ENCODE results near the gene DRC7.

The DRC7 gene

DNA sequence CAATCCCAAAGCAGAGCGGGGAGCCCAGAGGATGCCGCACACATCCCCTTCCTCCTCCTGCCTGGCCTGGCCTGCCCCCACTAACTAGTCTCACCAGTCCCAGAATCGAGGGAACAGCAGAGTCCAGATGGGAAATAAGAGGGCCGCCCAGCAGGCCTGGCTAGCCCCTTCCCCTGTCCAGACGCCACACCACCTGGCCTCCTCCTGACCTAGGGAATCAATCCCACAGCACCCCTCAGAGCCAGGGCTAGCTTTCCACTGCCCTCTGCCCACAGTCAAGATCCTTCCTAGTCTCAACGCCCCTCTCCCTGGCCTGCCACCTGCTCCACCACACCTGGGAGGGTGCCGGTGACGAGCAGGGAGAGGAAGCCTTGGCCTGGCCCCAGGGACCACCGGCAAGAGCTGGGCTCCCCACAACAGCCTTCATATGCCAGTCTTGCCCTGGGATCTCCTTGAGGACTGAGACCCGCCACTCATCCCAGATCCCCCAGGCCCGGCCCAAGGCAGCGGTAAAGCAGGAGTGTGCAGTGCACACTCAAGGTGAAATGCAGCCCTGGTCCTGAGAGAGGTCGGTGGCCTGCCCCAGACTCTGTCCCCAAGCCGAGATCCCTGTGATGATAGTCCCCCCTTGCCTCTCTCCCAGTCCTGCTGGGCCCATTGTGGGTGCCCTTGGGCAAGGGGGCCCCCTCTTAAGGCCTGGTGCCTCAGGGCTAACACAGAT, 68.8 kb downstream of the DRC7 start:
- DNase-seq, result no peak
- Histone ChIP-seq H3K4me3 (no peak overlapping the region), H3K9me3 (no peaks in the 10 kb centered on the region), H3K27ac (no peak overlapping the region), H3K36me3 (peaks cover 0 to 85% (median 59%) of the 10 kb centered on the region in 3 donors), H3K4me1 (peaks cover 0 to 7% (median 0%) of the 10 kb centered on the region in 4 donors), H3K27me3 (no peaks in the 10 kb centered on the region)
- TF ChIP-seq, protein P1, sequence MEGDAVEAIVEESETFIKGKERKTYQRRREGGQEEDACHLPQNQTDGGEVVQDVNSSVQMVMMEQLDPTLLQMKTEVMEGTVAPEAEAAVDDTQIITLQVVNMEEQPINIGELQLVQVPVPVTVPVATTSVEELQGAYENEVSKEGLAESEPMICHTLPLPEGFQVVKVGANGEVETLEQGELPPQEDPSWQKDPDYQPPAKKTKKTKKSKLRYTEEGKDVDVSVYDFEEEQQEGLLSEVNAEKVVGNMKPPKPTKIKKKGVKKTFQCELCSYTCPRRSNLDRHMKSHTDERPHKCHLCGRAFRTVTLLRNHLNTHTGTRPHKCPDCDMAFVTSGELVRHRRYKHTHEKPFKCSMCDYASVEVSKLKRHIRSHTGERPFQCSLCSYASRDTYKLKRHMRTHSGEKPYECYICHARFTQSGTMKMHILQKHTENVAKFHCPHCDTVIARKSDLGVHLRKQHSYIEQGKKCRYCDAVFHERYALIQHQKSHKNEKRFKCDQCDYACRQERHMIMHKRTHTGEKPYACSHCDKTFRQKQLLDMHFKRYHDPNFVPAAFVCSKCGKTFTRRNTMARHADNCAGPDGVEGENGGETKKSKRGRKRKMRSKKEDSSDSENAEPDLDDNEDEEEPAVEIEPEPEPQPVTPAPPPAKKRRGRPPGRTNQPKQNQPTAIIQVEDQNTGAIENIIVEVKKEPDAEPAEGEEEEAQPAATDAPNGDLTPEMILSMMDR (IDR thresholded peaks at IDR 0.05), result no peak
- intact Hi-C loops (cut with DNase I; ENCODE audit: low total_unique reads), result no loop called here

DNA sequence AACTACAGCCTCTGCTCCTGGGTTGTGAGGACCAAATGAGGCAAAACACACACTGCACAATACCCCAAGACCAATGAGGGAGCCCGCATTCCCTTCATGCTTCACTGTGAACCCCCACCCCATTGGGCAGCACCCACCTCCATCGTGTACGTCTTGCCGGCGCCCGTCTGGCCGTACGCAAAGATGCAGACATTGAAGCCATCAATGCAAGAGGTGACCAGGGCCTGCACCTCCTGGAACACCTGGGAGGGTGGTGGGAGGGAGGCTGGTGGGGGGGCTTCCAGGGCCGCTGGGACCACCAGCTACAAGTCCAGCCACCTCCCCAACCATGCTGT, 69.4 kb downstream of the DRC7 start:
- intact Hi-C loops (cut with DNase I; ENCODE audit: low total_unique reads), result no loop called here
- peaks cover 0 to 7% (median 0%) of the 10 kb centered on the region in 4 donors for H3K4me1 ChIP-seq
- H3K4me3 ChIP-seq, result no peak overlapping the region
- no peak for DNase-seq
- TF ChIP-seq, protein P1 (IDR thresholded peaks at IDR 0.05), result no peak
- no peaks in the 10 kb centered on the region for H3K9me3 ChIP-seq
- H3K36me3 ChIP-seq, result peaks cover 5 to 85% (median 59%) of the 10 kb centered on the region in 3 donors
- H3K27me3 ChIP-seq, result no peaks in the 10 kb centered on the region
- no peak overlapping the region for H3K27ac ChIP-seq

DNA sequence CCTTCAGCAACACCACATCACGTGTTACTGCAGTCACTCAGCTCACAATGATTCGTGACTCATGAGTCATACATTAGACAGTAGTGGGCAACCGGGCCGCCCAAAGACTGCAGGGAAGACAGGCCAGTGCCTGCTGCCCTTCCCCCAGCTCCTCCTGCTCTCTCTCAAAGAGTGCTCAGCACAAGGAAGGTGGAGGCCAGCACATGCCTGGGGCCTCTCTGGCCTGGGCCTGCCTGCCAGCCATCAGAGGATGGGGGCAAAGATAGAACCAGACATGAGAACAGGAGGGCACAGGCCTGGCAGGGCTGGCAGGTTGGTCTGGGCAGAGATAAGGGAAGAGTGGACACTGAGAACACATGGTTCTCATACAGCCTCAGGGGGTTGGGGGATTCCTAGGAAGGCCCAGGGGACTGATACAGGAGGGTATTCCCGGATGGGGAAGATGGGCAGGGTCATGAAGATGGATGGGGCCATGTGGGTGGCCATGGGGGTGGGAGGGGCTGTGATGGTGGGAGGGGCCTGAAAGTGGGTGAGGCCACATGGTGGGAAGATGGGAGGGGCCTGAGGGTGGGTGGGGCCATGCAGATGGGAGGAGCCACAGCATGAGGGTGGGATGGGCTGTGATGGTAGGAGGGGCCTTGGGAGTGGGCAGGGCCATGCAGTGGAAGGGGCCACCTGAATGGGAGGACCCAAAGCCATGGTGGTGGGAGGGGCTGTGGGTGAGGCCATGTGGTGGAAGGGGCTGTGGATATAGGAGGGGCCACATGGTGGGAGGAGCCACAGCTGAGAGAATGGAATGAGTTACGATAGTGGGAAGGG, 69.9 kb downstream of the DRC7 start:
- peaks cover 11 to 86% (median 65%) of the 10 kb centered on the region in 3 donors for H3K36me3 ChIP-seq

DNA sequence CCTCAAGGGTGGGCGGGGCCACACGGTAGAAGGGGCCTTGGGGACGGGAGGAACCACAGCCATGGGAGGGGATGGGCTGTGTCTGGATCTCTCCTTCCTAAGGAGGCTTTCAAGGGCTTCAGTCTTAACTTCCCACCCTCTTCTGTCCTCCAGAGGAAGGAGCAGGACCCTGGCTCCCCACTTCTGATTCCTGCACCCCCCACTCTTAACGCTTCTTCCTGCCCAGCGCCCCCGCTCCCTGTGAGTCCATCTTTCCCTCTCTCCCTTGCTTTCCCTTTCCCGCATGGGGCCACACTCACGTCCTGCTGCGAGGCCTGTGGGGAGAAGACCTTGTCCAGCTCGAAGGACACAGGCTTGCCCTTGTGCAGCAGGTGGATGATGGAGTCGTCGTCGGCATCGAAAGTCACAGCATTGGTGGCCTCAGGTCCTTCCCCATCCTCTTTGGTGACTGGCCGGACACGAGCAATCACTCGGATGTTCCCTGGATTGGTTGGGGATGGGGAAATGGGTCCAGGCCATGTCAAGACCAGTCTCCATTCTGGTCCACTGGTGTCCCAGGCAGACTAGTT, 70.6 kb downstream of the DRC7 start:
- H3K4me1 ChIP-seq, result peaks cover 0 to 2% (median 0%) of the 10 kb centered on the region in 4 donors
- no peak overlapping the region for H3K27ac ChIP-seq
- intact Hi-C loops (cut with DNase I; ENCODE audit: low total_unique reads), result no loop called here
- H3K4me3 ChIP-seq, result no peak overlapping the region
- no peak for DNase-seq
- TF ChIP-seq, protein P1 (IDR thresholded peaks at IDR 0.05), result no peak
- H3K36me3 ChIP-seq, result peaks cover 12 to 86% (median 65%) of the 10 kb centered on the region in 3 donors
- no peaks in the 10 kb centered on the region for H3K9me3 ChIP-seq
- no peaks in the 10 kb centered on the region for H3K27me3 ChIP-seq

More for the DNA sequence above, 69.9 kb downstream of the DRC7 start:
- peaks cover 0 to 7% (median 0%) of the 10 kb centered on the region in 4 donors for H3K4me1 ChIP-seq
- no peak for DNase-seq
- H3K27me3 ChIP-seq, result no peaks in the 10 kb centered on the region
- intact Hi-C loops (cut with DNase I; ENCODE audit: low total_unique reads), result no loop called here
- H3K9me3 ChIP-seq, result no peaks in the 10 kb centered on the region
- no peak overlapping the region for H3K4me3 ChIP-seq
- TF ChIP-seq, protein P1 (IDR thresholded peaks at IDR 0.05), result no peak
- H3K27ac ChIP-seq, result no peak overlapping the region

DNA sequence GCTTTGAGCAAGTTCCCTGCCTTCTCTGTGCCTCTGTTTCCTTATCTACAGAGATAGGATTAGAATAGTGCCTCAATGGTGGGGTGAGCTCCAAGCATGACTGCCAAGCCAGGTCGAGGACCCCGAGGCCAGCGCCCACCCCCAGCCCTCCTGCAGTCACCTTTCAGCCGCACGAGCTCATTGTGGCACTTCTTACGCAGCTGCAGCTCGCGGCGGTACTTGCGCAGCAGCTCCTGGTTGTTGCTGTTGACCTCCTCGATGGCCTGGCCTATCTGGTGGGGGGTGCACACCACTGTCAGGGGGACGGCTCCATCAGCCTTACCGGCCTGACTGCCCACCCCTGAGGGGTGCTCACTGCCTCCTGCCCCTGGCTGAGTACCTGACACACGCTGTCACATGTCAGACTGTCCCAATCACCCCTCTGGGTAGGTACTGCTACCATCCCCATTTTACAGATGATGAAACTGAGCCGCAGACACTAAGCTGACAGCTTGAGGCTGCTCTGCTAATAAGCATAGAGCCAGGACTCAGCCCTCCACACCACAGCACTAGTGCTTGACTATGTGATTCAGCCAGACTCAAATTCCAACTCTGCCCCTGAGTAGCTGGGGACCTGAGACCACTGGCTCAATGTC, 72.2 kb downstream of the DRC7 start:
- Histone ChIP-seq H3K36me3 (peaks cover 23 to 86% (median 66%) of the 10 kb centered on the region in 3 donors), H3K27ac (no peak overlapping the region), H3K9me3 (no peaks in the 10 kb centered on the region), H3K4me1 (peaks cover 0 to 2% (median 0%) of the 10 kb centered on the region in 4 donors), H3K4me3 (no peak overlapping the region), H3K27me3 (no peaks in the 10 kb centered on the region)
- DNase-seq, result no peak
- intact Hi-C loops (cut with DNase I; ENCODE audit: low total_unique reads), result no loop called here
- TF ChIP-seq, protein P1 (IDR thresholded peaks at IDR 0.05), result no peak
